HepG2 (cell line): ENCODE results near the gene RAMAC. TPM values are rescaled to one million over a fixed set of nuclear protein-coding genes. Genes with fewer than 3 reads are reported as not detected.

Experiments used
- KDM5A ChIP-seq: fragments of 200-600 bp; sonication (generic); IDR thresholded peaks from 2 replicates; pipeline ENCODE4 v1.7.0; 2018; ENCODE audit warnings: antibody characterized with exemption, mild to moderate bottlenecking, low read length, borderline replicate concordance
- NFYC ChIP-seq: IDR thresholded peaks from 2 replicates; pipeline ENCODE4 v1.6.1; 2016; ENCODE audit warnings: missing genetic modification reagents, missing compliant biosample characterization
- U2AF2 ChIP-seq: fragments of 200-400 bp; formaldehyde crosslinking; IDR thresholded peaks from 2 replicates; pipeline ENCODE4 v1.6.1; 2017; ENCODE audit warnings: low read depth, mild to moderate bottlenecking, low read length
- ZNF235 ChIP-seq: sonication (generic); formaldehyde crosslinking; IDR thresholded peaks from 2 replicates; pipeline ENCODE4 v1.8.1; 2023; ENCODE audit warnings: mild to moderate bottlenecking, missing genetic modification reagents, borderline replicate concordance
- ZNF557 ChIP-seq: sonication (generic); formaldehyde crosslinking; IDR thresholded peaks from 2 replicates; pipeline ENCODE4 v1.4.0; 2020; ENCODE audit warnings: missing genetic modification reagents
- ZNF670 ChIP-seq: sonication (generic); formaldehyde crosslinking; IDR thresholded peaks from 2 replicates; pipeline ENCODE4 v1.8.0; 2022; ENCODE audit warnings: mild to moderate bottlenecking, missing genetic modification reagents, borderline replicate concordance
- ZNF749 ChIP-seq: sonication (generic); formaldehyde crosslinking; IDR thresholded peaks from 2 replicates; pipeline ENCODE4 v1.8.0; 2022; ENCODE audit warnings: mild to moderate bottlenecking, missing genetic modification reagents, moderate library complexity, borderline replicate concordance
- ZNF850 ChIP-seq: sonication (generic); formaldehyde crosslinking; conservative IDR thresholded peaks from 2 replicates; pipeline ENCODE4 v1.9.0; 2021; ENCODE audit warnings: mild to moderate bottlenecking, missing genetic modification reagents
- polyA plus RNA-seq, 8 experiments: library from polyadenylated mRNA; depleted of rRNA in 3 of 8; stranded (reverse) in 7 of 8; unstranded in 1 of 8; fragments of >200 nt; fragmentation: Illumina TruSeq in 4 of 8; extraction: Trizol in 4 of 8; gene quantifications; 2 replicates each; pipeline versions ENCODE4 v1.2.1 to v1.2.3, GENCODE V29; 2011 to 2016; ENCODE audit warnings: low read depth in 4 of 8, missing spikeins in 1 of 8, mixed read lengths in 1 of 8; ENCODE audit not compliant: insufficient read depth in 1 of 8
- total RNA-seq, 5 experiments: library from RNA; depleted of rRNA; stranded (reverse); fragments of >200 nt; fragmentation: Illumina TruSeq; extraction: Trizol; gene quantifications; 2 replicates each; pipeline ENCODE4 v1.2.3, GENCODE V29; 2016; ENCODE audit warnings: low read depth in 1 of 5
- TF ChIP-seq, protein P1 (sequence below): IDR thresholded peaks from 2 replicates; pipeline ENCODE4 v1.4.0; 2020; ENCODE audit warnings: mild to moderate bottlenecking, missing genetic modification reagents
- TF ChIP-seq, protein P2 (sequence below): sonication (generic); formaldehyde crosslinking; IDR thresholded peaks from 2 replicates; pipeline ENCODE4 v1.4.0; 2020; ENCODE audit warnings: mild to moderate bottlenecking, missing genetic modification reagents
- TF ChIP-seq, protein P3 (sequence below): sonication (generic); formaldehyde crosslinking; IDR thresholded peaks from 2 replicates; pipeline ENCODE4 v1.5.1; 2020; ENCODE audit warnings: mild to moderate bottlenecking, missing genetic modification reagents, moderate library complexity
- TF ChIP-seq, protein P4 (sequence below), 2 experiments: sonication (generic) in 1 of 2; formaldehyde crosslinking in 1 of 2; IDR thresholded peaks; 2 replicates each; pipeline versions ENCODE4 v1.4.0 to v1.6.1; 2018 to 2020; ENCODE audit warnings: missing genetic modification reagents in 2 of 2, borderline replicate concordance in 1 of 2, low read depth in 1 of 2, mild to moderate bottlenecking in 1 of 2, missing biosample characterization in 1 of 2

RAMAC gene
- total and polyA plus RNA-seq, 2 of the 13 experiments (the other 11 are each of a cell fraction or from before 2014, with no cell fraction given): 22.2 to 45.9 TPM

DNA sequence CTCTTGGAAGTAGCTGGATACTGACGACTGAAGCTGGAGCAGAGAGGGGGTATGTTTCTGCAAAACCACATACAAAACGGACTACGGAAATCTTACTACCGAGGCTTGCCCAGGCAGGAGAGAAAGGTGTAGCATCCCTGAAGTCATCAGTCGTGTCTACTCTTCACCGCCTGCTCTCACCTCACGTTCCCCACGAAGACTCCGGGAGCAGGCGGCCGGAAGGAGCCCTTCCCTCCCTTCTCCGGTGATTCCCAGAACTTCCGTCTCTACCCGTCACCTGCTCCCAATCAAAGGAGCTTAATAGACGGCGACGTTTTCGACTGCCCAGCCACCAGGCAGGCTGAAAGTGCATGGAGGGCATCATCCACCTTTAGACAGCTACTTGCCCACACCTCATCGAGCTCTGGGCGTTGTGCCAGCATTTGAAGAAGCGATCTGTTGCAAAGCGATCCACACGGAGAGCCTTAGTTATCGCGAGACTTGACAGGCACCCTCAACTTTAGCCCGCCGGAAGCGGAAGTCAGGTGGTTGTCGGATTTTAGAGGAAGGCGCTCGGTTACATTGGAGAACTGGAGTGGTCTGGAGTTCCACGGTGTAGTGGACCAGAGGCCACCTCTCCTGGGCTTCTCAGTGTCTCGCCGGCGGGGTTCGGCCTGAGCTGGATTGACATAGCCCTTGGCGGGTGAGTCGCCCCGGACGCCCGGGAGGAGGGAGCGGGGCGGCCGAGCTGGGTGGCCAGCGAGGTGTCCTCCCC, at the start of gene RAMAC (continued):
- peak; percentile 81 for TF ChIP-seq KDM5A
- TF ChIP-seq, protein P1, sequence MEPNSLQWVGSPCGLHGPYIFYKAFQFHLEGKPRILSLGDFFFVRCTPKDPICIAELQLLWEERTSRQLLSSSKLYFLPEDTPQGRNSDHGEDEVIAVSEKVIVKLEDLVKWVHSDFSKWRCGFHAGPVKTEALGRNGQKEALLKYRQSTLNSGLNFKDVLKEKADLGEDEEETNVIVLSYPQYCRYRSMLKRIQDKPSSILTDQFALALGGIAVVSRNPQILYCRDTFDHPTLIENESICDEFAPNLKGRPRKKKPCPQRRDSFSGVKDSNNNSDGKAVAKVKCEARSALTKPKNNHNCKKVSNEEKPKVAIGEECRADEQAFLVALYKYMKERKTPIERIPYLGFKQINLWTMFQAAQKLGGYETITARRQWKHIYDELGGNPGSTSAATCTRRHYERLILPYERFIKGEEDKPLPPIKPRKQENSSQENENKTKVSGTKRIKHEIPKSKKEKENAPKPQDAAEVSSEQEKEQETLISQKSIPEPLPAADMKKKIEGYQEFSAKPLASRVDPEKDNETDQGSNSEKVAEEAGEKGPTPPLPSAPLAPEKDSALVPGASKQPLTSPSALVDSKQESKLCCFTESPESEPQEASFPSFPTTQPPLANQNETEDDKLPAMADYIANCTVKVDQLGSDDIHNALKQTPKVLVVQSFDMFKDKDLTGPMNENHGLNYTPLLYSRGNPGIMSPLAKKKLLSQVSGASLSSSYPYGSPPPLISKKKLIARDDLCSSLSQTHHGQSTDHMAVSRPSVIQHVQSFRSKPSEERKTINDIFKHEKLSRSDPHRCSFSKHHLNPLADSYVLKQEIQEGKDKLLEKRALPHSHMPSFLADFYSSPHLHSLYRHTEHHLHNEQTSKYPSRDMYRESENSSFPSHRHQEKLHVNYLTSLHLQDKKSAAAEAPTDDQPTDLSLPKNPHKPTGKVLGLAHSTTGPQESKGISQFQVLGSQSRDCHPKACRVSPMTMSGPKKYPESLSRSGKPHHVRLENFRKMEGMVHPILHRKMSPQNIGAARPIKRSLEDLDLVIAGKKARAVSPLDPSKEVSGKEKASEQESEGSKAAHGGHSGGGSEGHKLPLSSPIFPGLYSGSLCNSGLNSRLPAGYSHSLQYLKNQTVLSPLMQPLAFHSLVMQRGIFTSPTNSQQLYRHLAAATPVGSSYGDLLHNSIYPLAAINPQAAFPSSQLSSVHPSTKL: peak; percentile 40
- peak; percentile 87 for TF ChIP-seq ZNF749 (CRISPR knock-in tag)
- TF ChIP-seq, protein P2, sequence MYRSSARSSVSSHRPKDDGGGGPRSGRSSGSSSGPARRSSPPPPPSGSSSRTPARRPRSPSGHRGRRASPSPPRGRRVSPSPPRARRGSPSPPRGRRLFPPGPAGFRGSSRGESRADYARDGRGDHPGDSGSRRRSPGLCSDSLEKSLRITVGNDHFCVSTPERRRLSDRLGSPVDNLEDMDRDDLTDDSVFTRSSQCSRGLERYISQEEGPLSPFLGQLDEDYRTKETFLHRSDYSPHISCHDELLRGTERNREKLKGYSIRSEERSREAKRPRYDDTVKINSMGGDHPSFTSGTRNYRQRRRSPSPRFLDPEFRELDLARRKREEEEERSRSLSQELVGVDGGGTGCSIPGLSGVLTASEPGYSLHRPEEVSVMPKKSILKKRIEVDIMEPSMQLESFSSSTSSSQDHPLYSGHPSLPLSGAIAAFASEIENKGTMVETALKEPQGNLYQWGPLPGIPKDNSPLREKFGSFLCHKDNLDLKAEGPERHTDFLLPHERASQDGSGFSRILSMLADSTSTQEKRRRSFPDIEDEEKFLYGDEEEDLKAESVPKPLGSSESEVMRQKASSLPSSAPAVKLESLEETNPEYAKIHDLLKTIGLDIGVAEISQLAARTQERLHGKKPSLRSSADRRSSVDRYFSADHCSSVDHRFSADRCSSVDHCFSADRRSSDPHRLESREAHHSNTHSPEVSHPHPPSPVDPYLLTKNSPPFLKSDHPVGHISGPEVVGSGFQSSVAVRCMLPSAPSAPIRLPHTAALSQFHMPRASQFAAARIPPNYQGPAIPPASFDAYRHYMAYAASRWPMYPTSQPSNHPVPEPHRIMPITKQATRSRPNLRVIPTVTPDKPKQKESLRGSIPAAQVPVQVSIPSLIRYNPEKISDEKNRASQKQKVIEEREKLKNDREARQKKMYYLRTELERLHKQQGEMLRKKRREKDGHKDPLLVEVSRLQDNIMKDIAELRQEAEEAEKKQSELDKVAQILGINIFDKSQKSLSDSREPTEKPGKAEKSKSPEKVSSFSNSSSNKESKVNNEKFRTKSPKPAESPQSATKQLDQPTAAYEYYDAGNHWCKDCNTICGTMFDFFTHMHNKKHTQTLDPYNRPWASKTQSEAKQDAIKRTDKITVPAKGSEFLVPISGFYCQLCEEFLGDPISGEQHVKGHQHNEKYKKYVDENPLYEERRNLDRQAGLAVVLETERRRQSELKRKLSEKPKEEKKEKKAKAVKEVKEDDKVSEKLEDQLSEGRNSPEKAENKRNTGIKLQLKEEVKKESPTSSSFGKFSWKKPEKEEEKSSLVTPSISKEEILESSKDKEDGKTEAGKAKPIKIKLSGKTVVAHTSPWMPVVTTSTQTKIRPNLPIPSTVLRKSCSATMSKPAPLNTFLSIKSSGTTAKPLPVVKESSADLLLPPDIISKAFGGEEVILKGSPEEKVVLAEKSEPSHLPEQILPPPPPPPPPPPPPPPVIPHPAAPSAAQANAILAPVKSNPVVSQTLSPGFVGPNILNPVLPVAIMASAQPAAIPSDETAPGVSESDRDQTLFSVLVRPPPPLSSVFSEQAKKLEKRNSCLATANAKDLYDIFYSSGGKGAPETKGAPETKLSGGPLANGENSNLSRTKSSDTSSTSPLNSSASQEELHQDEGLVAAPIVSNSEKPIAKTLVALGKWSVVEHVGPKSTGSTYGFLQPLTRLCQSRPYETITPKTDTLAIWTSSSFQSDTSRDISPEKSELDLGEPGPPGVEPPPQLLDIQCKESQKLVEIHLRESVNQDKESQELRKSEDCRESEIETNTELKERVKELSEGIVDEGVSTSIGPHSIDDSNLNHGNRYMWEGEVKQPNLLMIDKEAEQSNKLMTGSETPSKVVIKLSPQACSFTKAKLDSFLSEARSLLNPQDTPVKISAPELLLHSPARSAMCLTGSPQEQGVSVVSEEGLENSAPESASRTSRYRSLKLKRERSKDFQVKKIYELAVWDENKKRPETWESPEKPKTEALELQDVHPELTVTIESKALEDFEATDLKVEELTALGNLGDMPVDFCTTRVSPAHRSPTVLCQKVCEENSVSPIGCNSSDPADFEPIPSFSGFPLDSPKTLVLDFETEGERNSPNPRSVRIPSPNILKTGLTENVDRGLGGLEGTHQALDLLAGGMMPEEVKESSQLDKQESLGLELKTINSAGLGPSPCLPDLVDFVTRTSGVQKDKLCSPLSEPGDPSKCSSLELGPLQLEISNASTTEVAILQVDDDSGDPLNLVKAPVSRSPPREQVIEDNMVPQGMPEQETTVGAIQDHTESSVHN (CRISPR knock-in tag): no peak
- no peak for TF ChIP-seq U2AF2
- TF ChIP-seq ZNF670 (CRISPR knock-in tag): 0 out of 2 replicates have a peak, but pooled peaks have one; percentile 32
- TF ChIP-seq NFYC (CRISPR knock-in tag): 0 out of 2 replicates have a peak, but pooled peaks have one; percentile 33
- TF ChIP-seq ZNF557 (CRISPR knock-in tag): no peak
- TF ChIP-seq ZNF235 (CRISPR knock-in tag): peak; percentile 71; the same call in 1 of the 2 replicates
- TF ChIP-seq ZNF850 (CRISPR knock-in tag): no peak
- TF ChIP-seq, protein P3, sequence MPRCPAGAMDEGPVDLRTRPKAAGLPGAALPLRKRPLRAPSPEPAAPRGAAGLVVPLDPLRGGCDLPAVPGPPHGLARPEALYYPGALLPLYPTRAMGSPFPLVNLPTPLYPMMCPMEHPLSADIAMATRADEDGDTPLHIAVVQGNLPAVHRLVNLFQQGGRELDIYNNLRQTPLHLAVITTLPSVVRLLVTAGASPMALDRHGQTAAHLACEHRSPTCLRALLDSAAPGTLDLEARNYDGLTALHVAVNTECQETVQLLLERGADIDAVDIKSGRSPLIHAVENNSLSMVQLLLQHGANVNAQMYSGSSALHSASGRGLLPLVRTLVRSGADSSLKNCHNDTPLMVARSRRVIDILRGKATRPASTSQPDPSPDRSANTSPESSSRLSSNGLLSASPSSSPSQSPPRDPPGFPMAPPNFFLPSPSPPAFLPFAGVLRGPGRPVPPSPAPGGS: no peak; the same call in 1 of the 2 replicates
- TF ChIP-seq, protein P4, sequence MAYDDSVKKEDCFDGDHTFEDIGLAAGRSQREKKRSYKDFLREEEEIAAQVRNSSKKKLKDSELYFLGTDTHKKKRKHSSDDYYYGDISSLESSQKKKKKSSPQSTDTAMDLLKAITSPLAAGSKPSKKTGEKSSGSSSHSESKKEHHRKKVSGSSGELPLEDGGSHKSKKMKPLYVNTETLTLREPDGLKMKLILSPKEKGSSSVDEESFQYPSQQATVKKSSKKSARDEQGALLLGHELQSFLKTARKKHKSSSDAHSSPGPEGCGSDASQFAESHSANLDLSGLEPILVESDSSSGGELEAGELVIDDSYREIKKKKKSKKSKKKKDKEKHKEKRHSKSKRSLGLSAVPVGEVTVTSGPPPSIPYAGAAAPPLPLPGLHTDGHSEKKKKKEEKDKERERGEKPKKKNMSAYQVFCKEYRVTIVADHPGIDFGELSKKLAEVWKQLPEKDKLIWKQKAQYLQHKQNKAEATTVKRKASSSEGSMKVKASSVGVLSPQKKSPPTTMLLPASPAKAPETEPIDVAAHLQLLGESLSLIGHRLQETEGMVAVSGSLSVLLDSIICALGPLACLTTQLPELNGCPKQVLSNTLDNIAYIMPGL (CRISPR knock-in tag; IDR thresholded peaks at IDR 0.05; ENCODE audit: borderline replicate concordance in 1 of 2, low read depth in 1 of 2): peak in 1 of 2 experiments; percentile 67; a peak in 1 of 4 replicates
